Ovary (tissue), 3 donors: Measurements from ENCODE around the gene ADARB2.

Experiments
- EP300 ChIP-seq: sonication (generic); formaldehyde crosslinking; IDR thresholded peaks from one replicate; pipeline ENCODE4 v1.6.1; 2017; ENCODE audit warnings: antibody characterized with exemption
- POLR2A ChIP-seq: fragments of 450-650 bp; IDR thresholded peaks from one replicate; pipeline ENCODE4 v1.6.1; 2017; ENCODE audit warnings: antibody characterized with exemption, mild to moderate bottlenecking, moderate library complexity
- TF ChIP-seq, protein P1 (sequence below), 3 donors: fragments of 450-650 bp in 2 of 3; fragments of 200-600 bp in 1 of 3; IDR thresholded peaks; one replicate each; pipeline versions ENCODE4 v1.5.1 to v1.8.0; 2016 to 2022; ENCODE audit warnings: antibody characterized with exemption in 3 of 3, mild to moderate bottlenecking in 1 of 3
- donor health status: DM: no; HTN: no; CAD: no.

DNA sequence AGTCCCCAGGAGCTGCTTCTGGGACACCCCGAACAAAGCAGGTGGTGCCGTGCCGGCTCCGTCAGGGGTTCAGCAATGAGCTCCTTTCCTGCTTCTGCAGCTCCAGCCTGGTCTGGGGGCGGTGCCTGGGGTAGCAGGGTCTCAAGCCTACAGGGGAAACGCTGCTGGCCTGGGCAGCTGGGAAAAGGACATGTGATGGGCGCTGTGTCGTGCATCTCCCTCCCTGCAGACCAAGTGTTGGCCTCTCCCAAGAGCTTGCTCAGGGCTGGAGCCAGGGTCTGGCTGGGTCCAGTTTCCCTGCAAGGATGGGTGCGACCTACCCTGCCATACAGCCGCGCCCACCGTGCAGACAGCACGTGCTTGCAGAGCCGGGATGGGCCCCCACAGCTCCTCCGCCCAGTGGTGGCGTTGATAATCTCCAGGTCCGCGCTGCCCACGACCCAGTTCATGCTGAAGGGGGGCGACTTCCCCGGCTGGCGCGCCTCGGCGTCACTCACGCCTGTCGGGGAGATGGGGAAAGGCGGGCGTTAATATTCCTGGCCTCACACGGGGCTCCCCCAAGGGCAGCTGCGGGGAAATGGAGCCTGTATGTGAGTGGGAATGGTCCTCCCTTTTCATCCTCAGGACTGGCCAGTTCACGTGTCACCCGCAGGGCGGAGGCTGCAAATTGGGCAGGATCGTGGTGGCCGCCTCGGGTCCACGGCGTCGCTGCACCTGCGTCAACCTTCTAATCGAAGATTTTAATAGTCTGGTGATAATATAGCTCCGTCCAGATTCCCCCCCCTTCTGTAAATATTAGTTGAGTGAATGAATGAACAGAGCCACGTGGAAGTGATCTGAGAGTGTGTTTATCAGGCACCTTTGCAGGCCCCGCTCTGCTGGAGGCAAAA is 552.5 kb downstream of the ADARB2 start:
- TF ChIP-seq POLR2A (no peak), EP300 (no peak)
- TF ChIP-seq, protein P1, sequence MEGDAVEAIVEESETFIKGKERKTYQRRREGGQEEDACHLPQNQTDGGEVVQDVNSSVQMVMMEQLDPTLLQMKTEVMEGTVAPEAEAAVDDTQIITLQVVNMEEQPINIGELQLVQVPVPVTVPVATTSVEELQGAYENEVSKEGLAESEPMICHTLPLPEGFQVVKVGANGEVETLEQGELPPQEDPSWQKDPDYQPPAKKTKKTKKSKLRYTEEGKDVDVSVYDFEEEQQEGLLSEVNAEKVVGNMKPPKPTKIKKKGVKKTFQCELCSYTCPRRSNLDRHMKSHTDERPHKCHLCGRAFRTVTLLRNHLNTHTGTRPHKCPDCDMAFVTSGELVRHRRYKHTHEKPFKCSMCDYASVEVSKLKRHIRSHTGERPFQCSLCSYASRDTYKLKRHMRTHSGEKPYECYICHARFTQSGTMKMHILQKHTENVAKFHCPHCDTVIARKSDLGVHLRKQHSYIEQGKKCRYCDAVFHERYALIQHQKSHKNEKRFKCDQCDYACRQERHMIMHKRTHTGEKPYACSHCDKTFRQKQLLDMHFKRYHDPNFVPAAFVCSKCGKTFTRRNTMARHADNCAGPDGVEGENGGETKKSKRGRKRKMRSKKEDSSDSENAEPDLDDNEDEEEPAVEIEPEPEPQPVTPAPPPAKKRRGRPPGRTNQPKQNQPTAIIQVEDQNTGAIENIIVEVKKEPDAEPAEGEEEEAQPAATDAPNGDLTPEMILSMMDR (IDR thresholded peaks at IDR 0.05) = no peak
